G401.6 (cell line): ENCODE data around the gene TNIK.

Experiments
- FAIRE-seq: peaks from 2 replicates; lab custom pipeline; 2012; peaks lifted over from hg19 to GRCh38; lab: Jason Lieb, UNC

Gene TNIK

GRCh38 chr3:171358181-171358880 is 101.9 kb downstream of the TNIK start:
- no peak for FAIRE-seq

GRCh38 chr3:171357721-171358120 is 102.5 kb downstream of the TNIK start:
- FAIRE-seq = no peak

- FAIRE-seq = no peak
Measured at GRCh38 chr3:171356251-171356650, 104.0 kb downstream of the TNIK start.

- FAIRE-seq = no peak
Measured at GRCh38 chr3:171354706-171355582, 105.3 kb downstream of the TNIK start.

GRCh38 chr3:171354049-171354705 is 106.0 kb downstream of the TNIK start:
- no peak for FAIRE-seq

- no peak for FAIRE-seq
Measured at GRCh38 chr3:171353423-171353822, 106.8 kb downstream of the TNIK start.

DNA sequence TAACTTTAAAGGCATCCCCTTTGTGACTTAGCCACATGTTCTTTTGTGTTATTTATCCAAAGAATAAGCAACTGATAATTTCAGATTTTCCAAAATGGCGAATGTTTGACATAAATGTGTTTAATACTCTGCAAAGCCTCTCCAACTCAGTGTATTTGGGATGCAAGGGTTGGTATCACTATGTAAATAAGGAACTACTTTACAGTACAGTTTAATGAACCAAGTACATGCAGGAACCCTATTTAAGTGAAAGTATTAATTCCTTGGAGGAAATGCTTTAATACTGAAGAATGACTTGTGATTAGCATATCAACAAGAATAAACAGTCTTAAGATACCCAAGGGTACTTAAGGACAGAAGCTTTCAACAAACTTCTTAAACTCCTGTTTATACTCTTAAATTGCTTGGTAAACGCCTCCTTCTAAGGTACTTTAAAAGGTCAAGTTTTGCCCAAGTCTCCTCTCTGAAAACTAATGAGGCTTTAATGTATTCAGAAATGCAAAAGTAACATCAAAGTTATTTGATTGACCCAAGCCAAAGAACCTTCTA is 107.7 kb downstream of the TNIK start:
- no peak for FAIRE-seq

DNA sequence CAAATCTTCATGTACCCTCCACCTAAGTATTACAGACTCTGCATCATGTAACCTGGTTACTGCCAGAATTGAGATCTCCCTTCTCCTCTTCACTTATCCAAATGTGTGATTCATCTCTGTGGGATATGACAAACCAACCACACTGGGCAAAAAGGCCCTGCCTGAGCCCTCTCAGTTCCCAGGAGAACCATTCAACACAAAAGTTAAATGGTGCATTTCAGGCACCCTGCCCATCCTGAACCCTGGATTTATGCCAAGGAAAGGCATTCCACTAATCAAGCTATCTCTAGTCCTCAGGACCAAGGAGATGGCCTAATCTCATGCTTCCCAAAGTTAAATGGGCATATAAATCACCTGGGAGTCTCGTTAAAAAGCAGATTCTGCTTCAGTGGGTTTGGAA is 108.5 kb downstream of the TNIK start:
- no peak for FAIRE-seq

DNA sequence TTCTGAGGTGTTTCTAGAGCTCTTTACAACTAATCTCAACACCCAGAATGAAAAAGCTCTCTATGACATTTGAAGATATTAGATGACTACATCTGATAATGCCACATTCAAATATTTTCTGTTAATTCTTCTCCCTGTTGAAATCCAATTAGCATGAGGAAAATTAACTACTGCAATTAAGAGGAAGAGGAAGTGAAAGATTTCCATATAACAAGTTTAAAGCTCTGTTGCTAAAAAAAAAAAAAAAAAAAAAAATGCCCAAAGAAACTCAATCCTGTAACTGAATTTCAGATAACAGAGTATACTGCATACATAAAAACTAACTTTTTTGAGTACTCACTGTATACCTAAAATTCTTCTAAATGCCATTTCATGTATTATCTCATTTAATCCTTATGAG is 109.8 kb downstream of the TNIK start:
- no peak for FAIRE-seq

GRCh38 chr3:171349392-171349791 is 110.8 kb downstream of the TNIK start:
- FAIRE-seq = no peak

DNA sequence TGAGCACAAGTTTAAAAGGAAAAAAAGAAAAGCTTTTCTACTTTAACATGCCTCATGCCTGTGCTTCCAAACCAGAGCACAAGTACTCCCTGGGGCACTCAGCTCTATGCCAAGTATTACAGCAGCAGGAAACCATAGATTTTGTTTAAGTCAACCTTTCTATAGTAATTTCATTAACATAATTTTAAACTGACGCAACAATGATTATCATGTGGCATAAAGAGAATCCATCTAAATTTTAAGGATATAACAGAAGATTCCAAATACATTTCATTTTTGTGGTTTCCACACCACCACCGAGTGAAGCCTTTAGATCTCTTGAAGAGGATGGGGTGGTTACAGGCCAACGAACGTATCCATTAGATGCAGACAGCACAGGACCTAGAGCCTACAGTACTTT is 112.1 kb downstream of the TNIK start:
- no peak for FAIRE-seq

DNA sequence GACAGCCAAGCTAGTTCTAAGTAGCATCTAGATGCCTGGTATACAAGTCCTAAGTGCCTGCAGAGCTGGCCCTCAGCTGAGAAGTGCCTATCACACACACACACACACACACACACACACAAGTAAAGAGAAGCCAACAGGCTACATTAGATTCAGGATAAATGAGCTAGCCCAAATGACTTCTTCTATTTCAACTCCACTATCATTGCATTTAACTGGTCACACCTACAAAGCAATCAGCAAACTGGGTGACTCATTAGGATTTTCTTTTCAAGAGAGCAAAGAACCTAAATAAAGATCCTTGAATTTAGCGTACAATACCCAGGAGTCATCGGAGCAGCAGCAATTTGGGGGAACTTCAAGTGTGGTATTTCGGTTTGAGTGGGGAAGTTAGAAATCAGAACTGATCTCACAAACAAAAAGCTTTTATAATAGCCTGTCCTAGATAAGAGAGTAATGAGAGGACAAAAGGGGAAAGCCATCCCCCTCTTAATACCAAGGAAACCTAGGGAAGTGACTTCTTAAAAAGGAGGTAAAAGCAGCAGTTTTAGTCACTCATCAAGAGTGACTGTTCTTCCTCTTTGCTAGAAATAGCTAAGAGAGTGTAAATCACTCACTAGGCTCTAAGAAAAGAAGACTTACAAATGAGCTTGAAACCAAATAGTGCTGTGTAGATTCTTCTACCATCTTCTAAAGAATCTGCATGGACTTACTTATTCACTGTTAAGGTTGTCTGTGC is 112.7 kb downstream of the TNIK start:
- FAIRE-seq = no peak

DNA sequence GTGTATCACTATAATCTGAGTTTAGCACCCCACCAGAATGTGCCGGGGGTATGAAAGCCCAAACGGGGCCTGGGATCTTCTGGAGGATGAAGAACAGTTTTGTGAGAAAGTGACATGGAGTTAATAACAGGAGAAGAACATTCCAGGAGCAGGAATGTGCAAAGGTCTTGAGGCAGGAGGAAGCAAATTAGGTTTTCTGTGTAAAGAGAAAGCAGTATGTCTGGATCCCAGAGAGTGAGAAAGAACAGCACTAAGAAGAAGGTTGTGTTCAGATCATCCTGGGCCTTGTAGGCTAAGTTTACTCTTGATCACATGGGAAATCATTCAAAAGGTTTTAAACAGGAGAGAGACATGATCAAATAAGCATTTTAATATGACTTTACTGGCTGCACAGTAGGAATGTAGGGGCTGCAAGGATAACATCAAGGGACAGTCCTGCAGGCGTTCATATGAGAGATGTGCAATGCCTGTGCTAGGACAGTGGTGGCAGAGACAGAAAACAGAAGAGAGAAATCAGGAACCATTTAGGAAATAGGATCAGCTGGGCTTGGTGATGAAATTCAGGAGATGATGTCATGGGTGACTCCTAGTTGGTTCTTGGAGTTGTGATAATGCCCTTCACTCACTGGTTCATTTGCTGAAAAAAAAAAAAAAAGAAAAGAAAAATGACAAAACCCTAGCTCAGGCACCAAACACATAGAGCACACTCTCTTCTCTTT is 113.5 kb downstream of the TNIK start:
- FAIRE-seq = no peak

DNA sequence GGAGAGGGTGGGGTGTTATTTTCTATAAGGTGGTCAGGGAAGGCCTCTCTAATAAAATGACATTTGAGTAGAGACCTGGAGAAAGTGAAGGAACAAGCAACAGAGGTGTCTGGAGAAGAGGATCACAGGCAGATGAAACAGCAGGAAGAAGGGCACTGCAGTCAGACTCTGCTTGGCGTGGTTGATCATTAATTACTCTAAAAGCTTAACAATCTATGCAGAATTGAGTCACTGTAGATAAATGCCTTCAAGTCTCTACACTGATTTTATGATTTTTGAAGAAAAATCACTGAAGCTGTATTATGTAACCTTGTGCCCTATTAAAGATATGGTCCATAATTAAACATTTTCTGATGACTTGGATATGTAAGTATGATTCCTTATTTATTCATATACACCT is 114.2 kb downstream of the TNIK start:
- FAIRE-seq = no peak

DNA sequence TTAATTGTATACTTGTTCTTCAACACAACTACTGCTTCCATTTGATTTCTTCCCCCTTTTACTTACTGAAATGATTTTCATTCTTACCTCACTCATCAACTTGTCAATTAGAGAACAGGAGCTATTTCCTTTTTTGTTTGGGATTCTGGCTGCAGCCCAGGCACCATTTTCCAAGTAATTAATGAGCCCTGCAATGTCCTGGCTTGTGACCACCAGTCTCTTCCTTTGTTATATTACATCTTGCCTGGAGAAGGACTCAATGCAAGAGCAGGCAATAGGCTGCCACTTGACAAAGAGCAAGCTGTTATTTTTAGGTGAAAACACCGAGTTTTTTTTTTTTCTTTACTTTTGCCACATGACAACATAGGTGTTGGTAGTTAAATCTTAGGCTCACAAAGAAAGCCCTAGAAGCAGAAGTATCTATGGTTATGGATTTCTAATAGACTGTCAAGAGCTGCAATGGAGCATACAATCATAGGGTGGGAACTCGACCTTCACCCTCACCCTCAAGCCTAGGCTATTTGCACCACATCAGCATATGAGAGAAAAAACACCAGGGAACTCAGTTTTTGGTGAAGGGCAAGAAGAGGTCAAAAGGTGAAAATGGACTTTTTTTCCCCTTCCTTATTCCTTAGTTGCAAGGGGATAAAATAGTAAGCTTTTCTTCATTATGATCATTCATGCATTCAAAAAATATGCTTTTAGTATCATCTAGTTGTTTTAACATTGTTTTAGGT is 114.9 kb downstream of the TNIK start:
- no peak for FAIRE-seq

GRCh38 chr3:171343693-171344092 is 116.5 kb downstream of the TNIK start:
- FAIRE-seq = no peak

DNA sequence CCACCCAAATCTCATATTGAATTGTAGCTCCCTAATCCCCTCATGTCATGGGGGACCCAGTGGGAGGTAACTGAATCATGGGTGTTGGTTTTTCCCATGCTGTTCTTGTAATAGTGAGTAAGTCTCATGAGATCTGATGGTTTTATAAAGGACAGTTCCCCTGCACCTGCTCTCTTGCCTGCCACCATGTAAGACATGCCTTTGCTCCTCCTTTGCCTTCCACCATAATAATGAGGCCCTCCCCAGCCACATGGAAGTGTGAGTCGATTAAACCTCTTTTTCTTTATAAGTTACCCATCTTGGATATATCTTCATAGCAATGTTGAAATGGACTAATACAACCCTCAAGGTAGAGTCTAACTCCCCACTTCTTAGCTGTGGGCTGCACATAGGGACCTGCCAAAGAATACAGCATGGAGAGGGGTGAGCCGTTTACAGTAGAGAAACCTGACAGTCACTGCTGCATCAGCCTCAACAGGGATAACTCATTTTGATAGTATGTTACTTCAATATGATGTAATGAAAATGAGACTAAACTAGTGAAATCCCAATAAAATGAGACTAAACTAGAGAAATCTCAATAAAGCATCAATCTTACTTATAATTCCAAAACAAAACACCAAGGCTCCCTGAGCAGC is 117.3 kb downstream of the TNIK start:
- FAIRE-seq = no peak

GRCh38 chr3:171342200-171342599 is 118.0 kb downstream of the TNIK start:
- no peak for FAIRE-seq

GRCh38 chr3:171340434-171340833 is 119.8 kb downstream of the TNIK start:
- no peak for FAIRE-seq

GRCh38 chr3:171339598-171339997 is 120.6 kb downstream of the TNIK start:
- no peak for FAIRE-seq
